ENCODE results near the gene AHSG. TPM values are rescaled to one million over a fixed set of nuclear protein-coding genes. Genes with fewer than 3 reads are reported as not detected.

AHSG gene
- total RNA-seq, 2 experiments from 2014 or later: not detected

- no peak overlapping the region for H3K4me3 ChIP-seq (ENCODE audit: low read length)
- Mint-ChIP-seq H3K36me3 (ENCODE audit: low read depth) (no peaks in the 10 kb centered on the region), H3K27ac (no peak overlapping the region), H3K4me3 (no peak overlapping the region), H3K9me3 (no peaks in the 10 kb centered on the region), H3K27me3 (peaks cover 25% of the 10 kb centered on the region), H3K4me1 (ENCODE audit: low read depth) (no peaks in the 10 kb centered on the region)
- H3K27me3 ChIP-seq (ENCODE audit: control insufficient read depth in 1 of 2, insufficient read depth in 2 of 2, low read length in 2 of 2): peaks cover 0 to 4% of the 10 kb centered on the region in 2 experiments
- CTCF ChIA-PET: interaction anchor here (2.8 kb wide), 1 partner anchor 10 kb away, joined by 10 read pairs; no protein-coding TSS in a partner anchor
- intact Hi-C loops (cut with DNase I, micrococcal nuclease): no loop called here
- no peak for DNase-seq
- H3K27ac ChIP-seq (ENCODE audit: low read depth in 1 of 2, low read length in 2 of 2): no peak overlapping the region
- ATAC-seq (ENCODE audit: poor library complexity): no peak
- no peaks in the 10 kb centered on the region for H3K4me1 ChIP-seq (ENCODE audit: insufficient read depth, low read length)
- no peak for TF ChIP-seq CTCF (IDR thresholded peaks at IDR 0.05)
- H3K9me3 ChIP-seq (ENCODE audit: control insufficient read depth in 1 of 2, insufficient read depth in 1 of 2, low read length in 2 of 2): peaks cover 0 to 5% of the 10 kb centered on the region in 2 experiments
- POLR2A ChIA-PET: no interaction called here
- no peaks in the 10 kb centered on the region for H3K36me3 ChIP-seq (ENCODE audit: insufficient read depth, low read length)
These were observed 11.7 kb downstream of the AHSG start for GRCh38 chr3:186624598-186624997.

- DNase-seq (no peak), ATAC-seq (ENCODE audit: poor library complexity) (no peak)
- POLR2A ChIA-PET: no interaction called here
- Histone ChIP-seq H3K4me1 (ENCODE audit: insufficient read depth, low read length) (no peaks in the 10 kb centered on the region), H3K36me3 (ENCODE audit: insufficient read depth, low read length) (no peaks in the 10 kb centered on the region), H3K27me3 (ENCODE audit: control insufficient read depth in 1 of 2, insufficient read depth in 2 of 2, low read length in 2 of 2) (peaks cover 0 to 4% of the 10 kb centered on the region in 2 experiments), H3K27ac (ENCODE audit: low read depth in 1 of 2, low read length in 2 of 2) (no peak overlapping the region), H3K9me3 (ENCODE audit: control insufficient read depth in 1 of 2, insufficient read depth in 1 of 2, low read length in 2 of 2) (peaks cover 0 to 2% of the 10 kb centered on the region in 2 experiments), H3K4me3 (ENCODE audit: low read length) (no peak overlapping the region)
- Mint-ChIP-seq H3K4me1 (ENCODE audit: low read depth) (no peaks in the 10 kb centered on the region), H3K4me3 (no peak overlapping the region), H3K27ac (no peak overlapping the region), H3K36me3 (ENCODE audit: low read depth) (no peaks in the 10 kb centered on the region), H3K9me3 (no peaks in the 10 kb centered on the region), H3K27me3 (peaks cover 25% of the 10 kb centered on the region)
- CTCF ChIA-PET: interaction anchor here (1.4 to 2.8 kb wide), 2 partner anchors 8 to 11 kb away, joined by 6 to 10 read pairs; no protein-coding TSS in a partner anchor
- no peak for TF ChIP-seq CTCF (IDR thresholded peaks at IDR 0.05)
- intact Hi-C loops (cut with DNase I, micrococcal nuclease): no loop called here
These were observed 12.8 kb downstream of the AHSG start for GRCh38 chr3:186625600-186626042.

- no peaks in the 10 kb centered on the region for H3K4me1 Mint-ChIP-seq (ENCODE audit: low read depth)
- no peaks in the 10 kb centered on the region for H3K9me3 ChIP-seq (ENCODE audit: control insufficient read depth in 1 of 2, insufficient read depth in 1 of 2, low read length in 2 of 2)
- ChIA-PET POLR2A (no interaction called here), CTCF (interaction anchor here (1.4 kb wide), 1 partner anchor 9 kb away, joined by 6 read pairs; no protein-coding TSS in a partner anchor)
- H3K4me3 Mint-ChIP-seq: no peak overlapping the region
- H3K27ac ChIP-seq (ENCODE audit: low read depth in 1 of 2, low read length in 2 of 2): no peak overlapping the region
- no peak overlapping the region for H3K4me3 ChIP-seq (ENCODE audit: low read length)
- H3K27me3 Mint-ChIP-seq: peaks cover 25% of the 10 kb centered on the region
- no peaks in the 10 kb centered on the region for H3K36me3 ChIP-seq (ENCODE audit: insufficient read depth, low read length)
- TF ChIP-seq CTCF (IDR thresholded peaks at IDR 0.05): no peak
- no peaks in the 10 kb centered on the region for H3K4me1 ChIP-seq (ENCODE audit: insufficient read depth, low read length)
- H3K9me3 Mint-ChIP-seq: no peaks in the 10 kb centered on the region
- no peaks in the 10 kb centered on the region for H3K36me3 Mint-ChIP-seq (ENCODE audit: low read depth)
- ATAC-seq (ENCODE audit: poor library complexity): no peak
- DNase-seq: no peak
- intact Hi-C loops (cut with DNase I, micrococcal nuclease): no loop called here
- no peak overlapping the region for H3K27ac Mint-ChIP-seq
- H3K27me3 ChIP-seq (ENCODE audit: control insufficient read depth in 1 of 2, insufficient read depth in 2 of 2, low read length in 2 of 2): peaks cover 0 to 4% of the 10 kb centered on the region in 2 experiments
These were observed 13.5 kb downstream of the AHSG start for GRCh38 chr3:186626254-186626847.

All from CD4-positive, alpha-beta T cell (primary cell).